Stimulated activated CD8-positive, alpha-beta memory T cell treated with anti-CD3 and anti-CD28 coated beads, Interleukin-4, amount 100 ng/mL, for 4 hours (primary cell): ENCODE results near the gene COL4A5.

ENCODE experiments used
- DNase-seq, 2 donors: peaks; one replicate each; pipeline ENCODE4 v3.0.0-alpha.2; 2020; ENCODE audit warnings: low read depth in 2 of 2, low spot score in 1 of 2

The COL4A5 gene

DNA sequence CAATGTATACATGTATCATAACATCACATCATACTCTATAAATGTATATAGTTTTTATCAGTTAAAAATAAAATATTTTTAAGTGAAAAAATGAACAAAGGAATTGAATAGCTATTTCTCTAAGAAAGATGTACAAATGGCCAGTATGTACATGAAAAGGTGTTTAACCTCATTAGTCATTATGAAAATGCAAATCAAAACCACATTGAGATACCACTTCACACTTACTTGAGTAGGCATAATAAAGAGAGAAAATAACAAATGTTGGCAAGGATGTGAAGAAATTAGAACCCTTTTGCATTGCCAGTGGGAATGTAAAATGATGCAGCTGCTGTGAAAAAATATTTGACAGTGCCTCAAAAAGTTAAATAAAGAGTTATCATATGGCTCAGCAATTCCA is 201.2 kb downstream of the COL4A5 start:
- DNase-seq: no peak

GRCh38 chrX:108641589-108642272 is 202.1 kb downstream of the COL4A5 start:
- no peak for DNase-seq

GRCh38 chrX:108642273-108642628 is 202.6 kb downstream of the COL4A5 start:
- no peak for DNase-seq

DNA sequence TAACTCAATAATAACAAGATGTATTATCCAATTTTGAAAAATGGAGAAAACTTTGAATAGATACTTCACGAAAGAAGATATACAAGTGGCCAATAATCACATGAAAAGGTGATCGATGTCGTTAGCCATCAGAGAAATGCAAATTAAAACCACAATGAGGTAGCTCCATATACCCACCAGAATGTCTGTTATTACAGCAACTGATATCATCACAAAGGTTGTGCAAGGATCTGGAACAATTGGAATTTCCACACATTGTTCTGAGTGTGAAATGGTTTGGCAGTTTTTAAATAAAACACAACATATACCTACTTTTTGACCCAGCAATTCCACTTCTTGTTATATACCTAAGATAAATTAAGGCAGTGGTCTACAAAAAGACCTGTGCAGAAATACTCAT is 225.1 kb downstream of the COL4A5 start:
- DNase-seq: no peak

- no peak for DNase-seq
These were observed 226.5 kb downstream of the COL4A5 start for GRCh38 chrX:108666101-108666500.

DNA sequence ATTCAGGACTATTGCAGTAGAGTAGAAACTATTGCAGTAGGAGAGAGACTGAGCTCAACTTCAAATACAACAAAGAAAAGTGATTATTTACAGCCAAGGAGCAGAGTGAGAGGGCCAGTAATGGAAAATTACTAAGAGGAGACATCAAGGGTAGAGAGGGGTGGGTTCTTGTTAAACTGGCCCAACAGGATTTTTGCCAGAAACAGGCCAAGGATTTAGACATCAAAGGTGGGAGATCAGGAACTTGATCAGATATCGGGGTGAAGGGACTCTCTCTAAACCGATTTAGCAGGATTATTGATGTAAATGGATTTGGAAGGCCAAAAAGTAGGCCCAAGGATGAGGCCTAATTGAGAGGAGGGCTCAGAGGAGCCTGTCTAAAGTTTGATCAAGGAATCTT is 231.9 kb downstream of the COL4A5 start:
- no peak for DNase-seq

- DNase-seq: no peak
These were observed 257.1 kb downstream of the COL4A5 start for GRCh38 chrX:108696690-108697089.

GRCh38 chrX:108699368-108699767 is 259.7 kb downstream of the COL4A5 start:
- no peak for DNase-seq

GRCh38 chrX:108701633-108702032 is 262.0 kb downstream of the COL4A5 start:
- DNase-seq: no peak

DNA sequence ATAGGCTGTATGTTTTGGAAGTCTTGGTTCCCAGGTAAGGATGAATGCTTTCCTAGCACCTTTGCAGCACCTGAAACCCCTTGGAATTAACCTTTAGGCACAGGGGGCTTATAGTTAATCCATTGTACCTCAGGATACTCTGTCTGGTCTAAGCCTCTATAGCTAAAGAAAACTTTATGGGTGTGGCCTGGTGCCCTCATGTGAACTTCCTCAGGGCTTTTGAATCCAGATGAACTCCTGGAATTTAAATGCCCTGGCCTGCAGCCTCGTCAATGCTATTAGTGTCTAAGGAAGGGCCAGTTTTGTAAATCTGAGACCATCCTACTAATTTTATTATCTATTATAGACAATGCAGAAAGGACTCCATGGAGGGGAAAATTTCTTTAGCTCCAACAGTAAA is 262.9 kb downstream of the COL4A5 start:
- DNase-seq: no peak

DNA sequence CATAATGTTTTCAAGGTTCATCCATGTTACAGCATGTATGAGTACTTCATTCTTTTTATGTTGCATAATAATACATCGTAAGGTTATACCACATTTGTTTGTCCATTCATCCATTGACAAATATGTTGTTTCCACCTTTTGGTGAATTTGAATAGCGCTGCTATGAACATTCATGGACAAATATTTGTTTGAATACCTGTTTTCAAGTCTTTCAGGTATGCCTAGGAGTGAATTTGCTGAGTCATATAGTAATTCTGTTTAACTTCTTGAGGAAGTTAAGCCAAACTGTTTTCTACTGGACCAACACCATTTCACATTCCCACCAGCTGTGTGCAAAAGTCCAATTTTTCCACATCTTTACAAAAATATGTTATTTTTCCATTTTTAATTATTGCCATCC is 265.2 kb downstream of the COL4A5 start:
- no peak for DNase-seq

DNA sequence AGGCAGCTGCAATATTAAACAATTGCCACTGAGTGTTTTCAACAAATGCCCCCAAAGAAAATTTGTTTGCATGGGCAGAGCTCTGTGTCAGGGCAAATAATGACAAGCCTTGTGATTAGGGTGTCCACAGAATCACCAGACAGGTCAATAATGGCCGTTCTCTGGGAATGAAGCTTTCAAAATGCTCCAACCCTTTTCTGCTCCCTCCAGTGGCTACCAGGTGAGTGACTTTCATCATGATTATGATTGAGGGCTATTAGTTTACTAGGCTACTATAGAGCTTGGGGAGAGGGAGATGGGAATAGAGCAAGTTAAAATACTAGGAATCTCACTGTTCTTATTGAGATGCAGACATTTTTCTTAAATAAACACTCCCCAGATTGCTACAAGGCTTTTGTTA is 273.2 kb downstream of the COL4A5 start:
- no peak for DNase-seq

DNA sequence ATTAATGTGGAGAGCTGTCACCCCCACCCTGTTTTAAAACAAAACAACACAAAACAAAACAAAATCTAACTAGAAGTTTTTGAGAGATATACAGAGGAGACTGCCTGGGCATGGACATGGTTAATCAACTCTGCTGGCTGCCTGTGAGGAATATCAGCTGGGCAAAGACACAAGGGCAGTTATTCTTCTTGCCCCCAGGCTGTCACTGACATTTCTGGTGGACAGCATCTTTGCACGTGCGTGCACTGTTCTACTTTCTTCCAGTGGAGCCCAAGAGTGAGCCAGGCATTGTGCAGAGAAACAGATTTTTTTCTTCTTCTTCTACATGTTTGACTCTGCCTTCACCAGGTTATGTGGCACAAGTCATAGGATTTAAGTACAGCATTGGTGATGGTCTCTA is 282.9 kb downstream of the COL4A5 start:
- no peak for DNase-seq

GRCh38 chrX:108726748-108727147 is 287.1 kb downstream of the COL4A5 start:
- no peak for DNase-seq

DNA sequence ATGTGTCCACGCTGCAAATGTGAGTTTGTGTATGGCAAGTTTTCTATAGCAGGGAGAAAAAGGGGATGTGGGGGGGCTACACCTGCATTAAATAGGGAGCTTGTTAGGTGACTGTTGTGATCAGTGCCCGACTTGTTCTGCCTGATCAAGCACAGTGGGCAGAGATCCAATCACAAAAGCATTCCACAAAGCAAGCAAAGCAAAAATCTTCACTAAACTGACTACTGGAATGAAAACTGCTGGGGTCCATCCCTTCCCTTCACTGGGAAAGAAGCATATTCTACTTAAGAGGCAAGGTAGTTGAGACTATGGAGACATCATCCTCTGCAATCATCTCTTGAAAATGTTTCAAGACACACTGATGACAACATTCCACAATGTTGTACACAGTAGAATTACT is 291.5 kb downstream of the COL4A5 start:
- DNase-seq: no peak

- no peak for DNase-seq
These were observed 293.1 kb downstream of the COL4A5 start for GRCh38 chrX:108732630-108733321.

- DNase-seq: no peak
These were observed 294.8 kb downstream of the COL4A5 start for GRCh38 chrX:108734426-108734825.

DNA sequence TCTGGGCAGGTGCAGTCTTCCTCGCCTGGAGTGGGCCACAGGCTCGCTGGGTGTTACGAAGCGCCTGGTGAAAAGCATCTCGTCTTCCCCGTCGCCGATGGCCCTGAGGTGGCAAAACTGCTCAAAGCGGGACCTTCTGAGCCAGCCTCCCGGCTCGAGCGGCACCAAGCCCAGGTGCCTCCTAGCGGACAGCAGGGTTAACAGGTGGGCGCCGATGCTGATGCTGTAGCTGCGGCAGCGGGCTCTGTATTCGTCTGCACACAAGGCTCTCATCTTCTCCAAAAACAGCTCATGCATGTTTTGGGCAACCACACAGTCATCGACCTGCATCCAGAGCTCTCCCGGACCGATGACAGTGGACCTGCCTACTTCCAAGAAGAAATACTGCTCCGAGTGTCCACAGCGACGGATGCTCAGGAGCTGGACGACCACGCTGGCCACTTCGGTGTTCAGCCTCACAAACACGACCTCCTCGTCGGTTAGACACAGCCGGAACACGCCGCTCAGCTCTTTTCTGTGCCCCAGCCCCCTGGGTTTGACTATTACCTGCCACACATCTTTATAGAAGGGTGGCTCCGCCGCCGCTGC is 295.5 kb downstream of the COL4A5 start:
- no peak for DNase-seq

GRCh38 chrX:108735679-108736508 is 296.3 kb downstream of the COL4A5 start:
- DNase-seq: no peak

DNA sequence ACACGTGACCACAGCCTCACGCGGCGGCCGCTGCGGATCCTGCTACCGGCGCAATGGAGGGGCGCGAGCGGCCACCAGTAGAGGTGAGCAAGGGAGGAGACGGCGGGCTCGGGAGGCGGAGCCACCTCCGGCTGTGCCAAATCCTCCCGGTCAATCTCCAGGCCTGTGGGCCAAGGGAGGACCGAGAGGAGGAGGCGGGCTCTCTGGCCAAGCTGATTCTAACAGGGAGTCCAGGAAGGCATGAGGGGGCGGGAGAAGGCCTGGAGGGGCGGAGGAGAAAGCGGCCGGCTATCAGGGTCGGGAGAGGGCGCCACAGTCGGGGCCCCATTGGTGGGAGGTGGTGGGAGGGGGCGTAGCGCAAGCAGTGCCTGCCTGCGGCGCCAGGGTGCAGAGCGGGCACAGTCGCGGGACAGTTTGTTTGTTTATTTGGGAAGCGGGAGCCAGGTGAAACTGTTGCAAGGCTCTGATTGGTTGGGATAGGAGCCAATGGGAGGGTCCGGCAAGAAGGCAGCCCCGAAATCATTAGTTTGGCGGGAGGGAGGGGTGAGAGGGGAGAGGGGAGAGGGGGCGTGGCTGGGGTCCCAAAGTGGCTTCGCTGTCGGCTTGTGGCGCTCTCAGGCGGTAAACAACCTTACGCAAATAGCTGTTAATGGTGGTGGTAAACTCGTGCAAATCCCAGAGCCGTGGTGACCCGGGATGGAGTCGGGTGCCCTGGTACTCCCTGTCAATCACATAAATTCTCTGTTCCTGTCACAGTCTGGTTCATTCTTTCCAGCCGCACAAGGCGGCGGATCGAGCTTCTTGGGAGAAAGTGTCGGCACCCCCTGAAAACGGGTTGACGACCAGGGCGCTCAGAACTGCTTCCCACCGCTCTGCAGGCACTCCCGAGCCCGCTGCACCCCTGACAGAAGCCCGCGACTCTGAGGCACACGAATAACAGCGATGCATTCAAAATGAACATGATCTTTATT is 297.2 kb downstream of the COL4A5 start, which contains the start of gene IRS4:
Gene IRS4 (minus strand): TSS at position 55 of the 971 bp plus-strand sequence.
- no peak for DNase-seq

DNA sequence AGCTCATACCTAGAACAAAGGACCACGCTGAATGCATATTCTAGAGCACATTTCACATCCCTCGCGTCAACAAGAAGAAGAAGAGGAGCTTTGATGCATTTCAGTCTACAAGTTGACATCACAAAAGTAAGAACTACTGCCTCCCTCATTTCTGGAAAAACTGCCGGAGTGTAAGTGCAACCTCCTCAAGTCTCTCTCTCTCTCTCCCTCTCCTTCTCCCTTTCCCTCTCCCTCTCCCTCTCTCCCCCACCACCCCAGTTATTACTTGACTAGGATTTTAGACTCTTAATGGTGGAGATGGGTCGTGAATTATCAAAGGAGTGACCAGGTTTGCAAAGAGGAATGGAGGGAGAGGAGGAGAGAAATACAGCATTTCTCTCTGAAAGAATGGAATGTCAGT is 298.1 kb downstream of the COL4A5 start:
- DNase-seq: no peak
